ENCODE data around the gene SOCS1.

DNA sequence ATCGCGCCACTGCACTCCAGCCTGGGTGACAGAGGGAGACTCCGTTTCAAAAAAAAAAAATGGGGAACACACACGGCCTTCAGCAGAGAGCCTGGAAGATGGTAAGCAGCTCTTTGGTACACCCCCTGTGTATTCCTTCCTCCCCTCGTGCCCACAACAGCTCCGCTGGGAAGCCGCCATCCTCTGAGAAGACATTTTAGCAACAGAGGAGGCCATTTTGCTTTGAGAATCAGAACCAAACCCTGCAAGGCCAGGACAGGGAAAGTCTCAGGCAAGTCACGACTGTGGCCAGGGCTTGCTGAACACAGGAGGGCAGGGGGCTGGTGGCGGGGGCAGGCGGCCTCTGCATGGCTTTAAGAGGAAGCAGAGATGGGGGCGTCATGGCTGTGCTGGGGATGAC lies 45.7 kb downstream of the SOCS1 start:
- TF ChIP-seq KDM1A (IDR thresholded peaks at IDR 0.05; ENCODE audit: low read depth), result no peak
- no peak for TF ChIP-seq RFX5 (IDR thresholded peaks at IDR 0.05)
- TF ChIP-seq, protein P1, sequence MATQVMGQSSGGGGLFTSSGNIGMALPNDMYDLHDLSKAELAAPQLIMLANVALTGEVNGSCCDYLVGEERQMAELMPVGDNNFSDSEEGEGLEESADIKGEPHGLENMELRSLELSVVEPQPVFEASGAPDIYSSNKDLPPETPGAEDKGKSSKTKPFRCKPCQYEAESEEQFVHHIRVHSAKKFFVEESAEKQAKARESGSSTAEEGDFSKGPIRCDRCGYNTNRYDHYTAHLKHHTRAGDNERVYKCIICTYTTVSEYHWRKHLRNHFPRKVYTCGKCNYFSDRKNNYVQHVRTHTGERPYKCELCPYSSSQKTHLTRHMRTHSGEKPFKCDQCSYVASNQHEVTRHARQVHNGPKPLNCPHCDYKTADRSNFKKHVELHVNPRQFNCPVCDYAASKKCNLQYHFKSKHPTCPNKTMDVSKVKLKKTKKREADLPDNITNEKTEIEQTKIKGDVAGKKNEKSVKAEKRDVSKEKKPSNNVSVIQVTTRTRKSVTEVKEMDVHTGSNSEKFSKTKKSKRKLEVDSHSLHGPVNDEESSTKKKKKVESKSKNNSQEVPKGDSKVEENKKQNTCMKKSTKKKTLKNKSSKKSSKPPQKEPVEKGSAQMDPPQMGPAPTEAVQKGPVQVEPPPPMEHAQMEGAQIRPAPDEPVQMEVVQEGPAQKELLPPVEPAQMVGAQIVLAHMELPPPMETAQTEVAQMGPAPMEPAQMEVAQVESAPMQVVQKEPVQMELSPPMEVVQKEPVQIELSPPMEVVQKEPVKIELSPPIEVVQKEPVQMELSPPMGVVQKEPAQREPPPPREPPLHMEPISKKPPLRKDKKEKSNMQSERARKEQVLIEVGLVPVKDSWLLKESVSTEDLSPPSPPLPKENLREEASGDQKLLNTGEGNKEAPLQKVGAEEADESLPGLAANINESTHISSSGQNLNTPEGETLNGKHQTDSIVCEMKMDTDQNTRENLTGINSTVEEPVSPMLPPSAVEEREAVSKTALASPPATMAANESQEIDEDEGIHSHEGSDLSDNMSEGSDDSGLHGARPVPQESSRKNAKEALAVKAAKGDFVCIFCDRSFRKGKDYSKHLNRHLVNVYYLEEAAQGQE (IDR thresholded peaks at IDR 0.05), result no peak
- TF ChIP-seq, protein P2, sequence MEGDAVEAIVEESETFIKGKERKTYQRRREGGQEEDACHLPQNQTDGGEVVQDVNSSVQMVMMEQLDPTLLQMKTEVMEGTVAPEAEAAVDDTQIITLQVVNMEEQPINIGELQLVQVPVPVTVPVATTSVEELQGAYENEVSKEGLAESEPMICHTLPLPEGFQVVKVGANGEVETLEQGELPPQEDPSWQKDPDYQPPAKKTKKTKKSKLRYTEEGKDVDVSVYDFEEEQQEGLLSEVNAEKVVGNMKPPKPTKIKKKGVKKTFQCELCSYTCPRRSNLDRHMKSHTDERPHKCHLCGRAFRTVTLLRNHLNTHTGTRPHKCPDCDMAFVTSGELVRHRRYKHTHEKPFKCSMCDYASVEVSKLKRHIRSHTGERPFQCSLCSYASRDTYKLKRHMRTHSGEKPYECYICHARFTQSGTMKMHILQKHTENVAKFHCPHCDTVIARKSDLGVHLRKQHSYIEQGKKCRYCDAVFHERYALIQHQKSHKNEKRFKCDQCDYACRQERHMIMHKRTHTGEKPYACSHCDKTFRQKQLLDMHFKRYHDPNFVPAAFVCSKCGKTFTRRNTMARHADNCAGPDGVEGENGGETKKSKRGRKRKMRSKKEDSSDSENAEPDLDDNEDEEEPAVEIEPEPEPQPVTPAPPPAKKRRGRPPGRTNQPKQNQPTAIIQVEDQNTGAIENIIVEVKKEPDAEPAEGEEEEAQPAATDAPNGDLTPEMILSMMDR (IDR thresholded peaks at IDR 0.05), result no peak
- no peak for TF ChIP-seq MAFK (IDR thresholded peaks at IDR 0.05; ENCODE audit: partially characterized antibody)
- TF ChIP-seq POLR2AphosphoS2 (conservative IDR thresholded peaks at IDR 0.05; ENCODE audit: low read length), result no peak
- no peak for TF ChIP-seq PHF8 (IDR thresholded peaks at IDR 0.05; ENCODE audit: borderline replicate concordance, low read depth)
- no peak for TF ChIP-seq CBX8 (IDR thresholded peaks at IDR 0.05)
